Measurements from ENCODE around the gene ASB8.
"Not testable (repeated sequence)": the region's sequence is repeated elsewhere in the genome, so short reads cannot be mapped to it uniquely, and the experiment has no call there.

Gene ASB8

DNA sequence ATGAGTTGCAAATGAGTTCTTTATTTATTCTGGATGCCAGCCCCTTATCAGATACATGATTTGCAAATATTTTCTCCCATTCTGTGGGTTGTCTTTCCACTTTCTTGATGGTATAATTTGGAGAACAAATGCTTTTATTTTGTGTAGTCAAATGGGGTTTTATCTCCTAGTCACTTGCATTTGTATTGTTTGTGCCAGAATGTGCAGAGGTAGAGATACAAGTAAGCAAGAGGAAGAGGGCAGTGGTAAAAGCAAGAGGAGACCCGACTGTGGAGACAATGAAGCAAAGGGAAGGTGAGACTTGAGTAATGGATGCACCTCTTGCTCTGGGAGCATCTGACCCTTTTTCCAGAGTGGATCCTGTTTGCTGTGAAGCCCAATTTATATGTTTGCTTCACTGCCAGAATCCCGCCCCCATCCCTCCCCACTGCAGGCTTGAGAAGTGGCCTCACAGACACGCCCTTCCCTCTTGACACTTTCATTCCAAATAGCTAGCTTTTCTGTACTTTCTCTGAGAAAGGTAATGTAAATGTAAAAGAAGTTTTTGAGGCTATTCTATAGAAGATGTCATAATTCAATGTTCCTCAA lies 38.9 kb downstream of the ASB8 start:
- DNase-seq: peak; percentile 12
- in situ Hi-C loops (cut with HindIII; ENCODE audit: low pct_ligation_motif_present, low pct_unique_long_range_greater_than_20kb, low sequenced_read_pairs): no loop called here

DNA sequence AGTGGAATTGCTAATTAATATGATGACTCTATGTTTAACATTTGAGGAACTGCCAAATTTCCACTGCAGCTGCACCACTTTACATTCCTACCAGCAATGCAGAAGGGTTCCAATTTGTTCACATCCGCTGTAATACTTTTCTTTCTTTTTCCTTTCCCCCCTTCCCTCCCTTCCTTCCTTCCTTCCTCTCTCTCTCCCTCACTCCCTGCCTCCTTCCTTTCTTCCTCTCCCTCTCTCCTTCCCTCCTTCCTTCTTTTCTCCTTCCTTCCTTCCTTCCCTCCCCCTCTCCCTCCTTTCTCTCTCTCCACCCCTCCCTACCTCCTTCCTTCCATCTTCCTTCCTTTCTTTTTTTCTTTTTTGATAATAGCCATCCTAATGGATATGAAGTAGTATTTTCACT lies 41.4 kb downstream of the ASB8 start:
- DNase-seq: no peak
- in situ Hi-C loops (cut with HindIII; ENCODE audit: low pct_ligation_motif_present, low pct_unique_long_range_greater_than_20kb, low sequenced_read_pairs): no loop called here

DNA sequence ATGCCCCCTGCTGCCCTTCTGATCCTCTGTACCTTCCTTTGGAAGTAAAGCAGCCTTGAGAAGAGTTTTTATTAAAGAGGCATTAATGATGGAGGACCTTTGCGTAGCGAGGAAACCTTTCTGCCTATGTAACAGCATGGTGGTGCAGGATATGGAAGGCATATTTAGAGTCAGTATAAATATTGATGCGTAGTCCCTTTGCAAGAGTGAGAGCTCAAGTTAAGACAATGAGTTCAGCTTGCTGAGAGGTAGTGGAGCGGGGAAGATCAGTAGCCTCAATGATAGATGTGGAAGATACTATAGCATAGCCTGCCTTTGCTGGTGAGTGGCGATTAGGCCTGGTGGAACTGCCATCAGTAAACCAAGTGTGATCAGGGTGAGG lies 46.0 kb downstream of the ASB8 start:
- in situ Hi-C loops (cut with HindIII; ENCODE audit: low pct_ligation_motif_present, low pct_unique_long_range_greater_than_20kb, low sequenced_read_pairs); DNase-seq: not testable (repeated sequence)

DNA sequence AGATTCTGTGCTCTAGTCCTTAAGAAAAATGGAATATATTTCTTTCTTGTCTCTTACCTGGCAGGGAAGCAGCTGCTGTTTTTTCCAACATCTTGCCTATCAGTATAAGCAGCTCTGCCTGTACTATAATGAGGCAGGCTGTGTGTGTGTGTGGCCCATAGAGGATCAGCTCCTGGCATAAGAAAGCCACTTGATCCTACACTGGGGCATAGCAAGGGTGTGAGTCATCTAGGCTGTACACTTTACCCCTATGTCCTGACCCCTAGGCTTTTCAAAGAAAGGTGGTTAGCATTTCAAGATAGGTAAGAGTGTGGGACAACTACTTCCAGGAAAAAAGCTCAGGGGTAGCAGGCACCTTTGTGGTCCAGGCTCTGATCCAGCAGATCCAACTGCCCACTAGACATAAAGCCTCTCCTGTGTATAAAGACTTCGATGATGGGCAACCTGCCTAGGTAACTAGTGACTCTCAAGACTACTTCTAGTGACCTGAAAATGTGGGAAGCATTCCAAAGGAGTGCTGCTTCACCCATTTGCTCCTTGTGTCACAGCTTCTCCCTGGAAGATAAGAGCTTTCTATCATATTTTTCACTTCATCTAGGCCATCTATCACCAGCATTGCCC lies 46.5 kb downstream of the ASB8 start:
- DNase-seq: peak; percentile 32
- in situ Hi-C loops (cut with HindIII; ENCODE audit: low pct_ligation_motif_present, low pct_unique_long_range_greater_than_20kb, low sequenced_read_pairs): no loop called here

DNA sequence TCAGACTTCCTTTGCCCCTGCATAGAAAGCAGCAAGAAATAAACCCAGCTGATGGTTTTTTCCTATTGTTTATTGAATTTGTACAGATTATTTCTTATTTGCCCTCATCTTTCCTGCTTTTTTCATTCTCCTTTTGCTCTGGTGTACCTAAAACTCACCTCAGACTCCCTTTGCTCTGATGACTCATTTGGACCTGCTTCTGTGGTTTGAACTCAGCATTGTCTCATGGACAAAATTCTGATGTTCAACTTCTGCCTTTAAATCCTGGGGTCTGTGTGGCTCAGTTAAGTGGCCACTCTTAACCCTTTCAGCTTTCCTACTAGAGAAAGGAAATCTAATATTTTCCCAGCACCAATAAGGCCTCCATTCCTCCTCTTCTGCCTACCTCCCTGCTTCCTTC lies 47.9 kb downstream of the ASB8 start:
- in situ Hi-C loops (cut with HindIII; ENCODE audit: low pct_ligation_motif_present, low pct_unique_long_range_greater_than_20kb, low sequenced_read_pairs): no loop called here
- no peak for DNase-seq

DNA sequence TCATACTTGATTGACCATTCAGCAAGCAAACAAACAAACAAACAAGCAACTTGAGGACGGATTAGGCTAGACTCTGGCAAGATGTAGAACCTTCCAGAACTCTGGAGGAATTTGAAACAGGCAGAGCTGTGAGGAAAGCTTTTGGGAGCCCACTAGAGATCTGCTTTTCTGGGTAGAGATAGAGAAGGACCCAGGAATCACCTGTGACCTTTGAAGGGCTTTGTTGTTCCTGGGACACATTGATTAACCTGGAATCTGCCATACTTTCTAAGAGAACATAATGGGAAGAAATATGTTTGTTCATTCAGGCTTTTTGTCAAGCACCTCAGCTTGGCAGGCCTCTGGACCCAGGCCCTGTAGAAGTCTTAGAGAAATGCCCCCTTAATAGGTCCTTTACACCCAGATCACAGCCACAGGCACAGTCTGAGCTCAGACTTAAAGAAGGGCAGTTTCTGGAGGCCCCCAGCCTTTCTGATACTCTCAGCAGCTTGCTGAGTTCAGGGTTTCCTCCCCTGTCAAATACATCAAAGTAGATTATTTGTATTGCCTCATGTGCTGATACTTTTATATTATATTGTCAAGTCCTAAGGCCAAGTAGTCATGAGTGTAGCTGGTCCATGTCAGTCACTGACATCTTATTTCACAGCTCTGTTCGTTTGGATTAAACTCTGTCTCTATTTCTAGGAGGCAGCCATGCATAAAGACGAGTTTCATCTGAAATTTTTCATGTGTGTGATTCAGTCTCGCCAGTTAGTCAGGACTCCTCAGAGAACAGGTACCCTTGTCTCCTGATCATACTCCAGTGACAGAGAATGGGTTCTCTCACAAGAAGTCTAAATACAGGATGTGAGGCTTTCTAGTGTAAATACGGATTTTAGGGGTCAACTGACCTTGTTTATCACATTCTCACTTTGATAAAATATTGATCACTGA lies 50.4 kb downstream of the ASB8 start:
- DNase-seq: no peak
- in situ Hi-C loops (cut with HindIII; ENCODE audit: low pct_ligation_motif_present, low pct_unique_long_range_greater_than_20kb, low sequenced_read_pairs): no loop called here

DNA sequence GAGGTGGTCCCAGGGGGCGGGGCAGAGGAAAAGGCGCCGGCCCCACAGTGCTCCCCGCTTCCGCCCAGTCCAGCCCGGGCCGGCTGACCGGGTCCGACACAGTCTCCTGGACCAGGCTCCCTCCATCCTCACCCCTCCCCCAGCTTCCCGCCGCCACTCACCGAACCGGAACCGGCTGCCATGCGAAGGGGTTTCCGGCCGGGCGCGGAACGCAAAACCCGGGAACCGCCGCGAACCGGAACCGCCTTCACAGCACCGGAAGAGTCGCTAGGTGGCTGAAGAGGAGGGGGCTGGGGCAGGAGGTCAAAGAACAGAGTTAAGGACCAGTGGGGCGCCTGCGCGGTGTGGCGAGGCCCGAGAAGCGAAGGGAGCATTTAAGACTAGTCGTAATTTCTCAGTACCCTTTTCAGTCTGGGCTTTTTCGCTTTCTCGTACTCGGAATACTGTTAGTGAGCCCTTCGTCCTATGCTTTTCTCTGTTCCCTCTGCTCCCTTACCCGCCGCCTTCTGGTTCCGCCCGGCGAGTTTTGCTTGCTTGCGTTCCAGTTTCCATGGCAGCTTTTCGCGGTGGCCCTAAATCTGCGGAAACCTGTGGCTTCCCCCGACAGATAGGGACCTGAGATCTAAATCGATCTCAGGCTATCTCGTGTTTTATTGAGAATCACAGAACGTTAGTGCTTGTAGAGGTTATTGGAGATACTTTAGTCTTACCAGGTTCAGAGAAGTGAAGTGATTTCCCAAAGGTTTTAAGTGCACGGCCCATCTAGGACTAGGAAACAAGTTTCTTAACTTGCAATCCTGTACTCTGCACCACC lies 51.2 kb downstream of the ASB8 start, which contains the start of gene SENP1:
TSS of gene SENP1 (minus strand) at position 213 of the 814 bp plus-strand sequence. CDS start 4,607 bp downstream, outside the sequence.
- in situ Hi-C loops (cut with HindIII; ENCODE audit: low pct_ligation_motif_present, low pct_unique_long_range_greater_than_20kb, low sequenced_read_pairs): no loop called here
- peak; percentile 93 for DNase-seq

DNA sequence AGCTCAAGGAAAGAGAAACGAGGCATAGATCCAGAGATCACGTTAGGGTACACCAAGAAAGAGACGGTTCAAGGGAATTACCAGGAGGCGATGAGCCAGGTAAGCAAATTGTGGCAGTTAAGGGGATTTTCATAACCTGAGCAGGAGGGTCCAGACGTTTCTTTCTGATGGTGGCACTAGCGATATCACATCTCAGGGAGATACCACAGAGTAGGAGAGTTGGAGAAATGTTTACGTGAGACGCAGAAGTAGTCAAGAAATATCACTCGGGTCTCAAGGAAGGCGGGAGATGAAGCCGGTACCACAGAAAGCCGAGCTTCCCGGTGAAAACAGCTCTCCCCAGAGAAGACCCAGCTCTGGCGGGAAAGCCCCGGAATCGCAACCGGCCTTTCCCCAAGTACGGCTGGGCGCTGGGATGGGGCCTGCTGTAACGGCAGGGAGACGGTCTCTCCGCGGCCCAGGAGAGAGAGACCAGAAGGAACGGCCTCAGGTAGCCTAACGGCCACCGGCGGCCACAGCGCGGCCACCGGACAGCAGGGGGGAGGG lies 51.9 kb downstream of the ASB8 start:
- in situ Hi-C loops (cut with HindIII; ENCODE audit: low pct_ligation_motif_present, low pct_unique_long_range_greater_than_20kb, low sequenced_read_pairs): no loop called here
- DNase-seq: no peak

DNA sequence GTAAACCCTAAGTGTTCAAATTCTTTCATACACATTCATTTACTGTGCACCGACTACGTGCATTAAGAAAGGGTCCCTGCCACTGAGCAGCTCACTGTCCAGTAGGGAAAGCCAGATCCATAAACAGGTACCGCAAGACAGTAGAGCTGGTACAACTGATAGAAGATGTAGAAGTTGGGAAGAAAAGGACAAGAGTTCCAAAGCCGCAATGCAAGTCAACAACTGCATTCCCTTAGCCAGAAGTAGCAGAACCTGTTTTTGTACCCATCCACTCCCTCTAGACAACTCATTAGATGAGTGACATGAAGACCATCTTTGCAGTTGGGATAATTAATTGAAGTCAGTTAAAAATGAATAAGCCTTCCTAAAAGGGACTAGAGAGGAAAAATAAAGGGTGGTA lies 52.8 kb downstream of the ASB8 start:
- DNase-seq: no peak
- in situ Hi-C loops (cut with HindIII; ENCODE audit: low pct_ligation_motif_present, low pct_unique_long_range_greater_than_20kb, low sequenced_read_pairs): no loop called here
